GM19328 (cell line): Measurements from ENCODE around the gene MIA2.

Experiments
- ATAC-seq: cut with Tn5 transposase; IDR thresholded peaks from one replicate; pipeline ENCODE4 v1.9.1; 2021; ENCODE audit warnings: mild to moderate bottlenecking, moderate library complexity; ENCODE audit not compliant: unreplicated experiment

MIA2 gene

GRCh38 chr14:39432179-39432618 is 198.5 kb downstream of the MIA2 start, which contains the start of gene FBXO33:
Gene FBXO33, minus strand, starts transcription at chr14:39432433. Its CDS starts 271 bp downstream, at chr14:39432162.
- peak; percentile 85 for ATAC-seq

DNA sequence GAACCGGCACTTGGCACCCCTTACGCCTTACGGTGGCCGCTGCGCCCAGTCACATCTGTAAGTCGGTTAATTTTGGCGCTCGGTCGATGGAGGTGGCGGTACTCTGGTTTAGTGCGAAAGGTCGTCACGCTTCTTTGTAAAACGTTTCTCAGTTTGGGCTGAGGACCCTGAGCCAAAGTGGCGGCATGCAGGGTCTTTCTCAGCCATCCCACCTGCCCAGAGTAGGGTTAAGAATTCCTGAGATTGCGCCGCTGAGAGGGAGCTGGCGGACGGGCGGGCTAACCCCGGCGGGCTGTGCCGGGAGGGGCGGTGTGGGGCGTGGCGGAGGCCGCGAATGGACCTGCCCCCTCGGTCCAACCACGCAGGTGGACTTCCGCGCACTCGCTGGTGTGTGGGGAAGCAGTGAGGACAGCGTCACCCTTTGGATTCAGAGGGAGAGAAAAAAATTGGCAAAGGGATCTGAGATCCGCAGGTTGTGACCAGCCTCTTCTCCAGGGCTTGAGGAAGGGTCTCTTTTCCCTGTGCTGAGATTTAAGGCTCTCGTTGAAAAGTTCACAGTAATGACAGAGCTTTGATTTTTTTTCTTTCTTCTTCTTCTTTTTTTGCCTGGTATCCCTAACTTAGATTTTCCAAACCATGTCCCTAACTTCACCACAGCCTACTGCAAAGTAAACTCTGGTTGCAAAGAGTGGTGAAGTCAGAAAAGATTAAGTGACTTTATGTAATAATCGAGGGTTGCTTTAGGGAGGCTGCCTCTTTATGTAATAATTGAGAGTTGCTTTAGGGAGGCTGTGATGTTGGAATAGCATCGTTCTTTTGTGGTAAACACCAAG is 199.1 kb downstream of the MIA2 start:
- peak; percentile 59 for ATAC-seq

DNA sequence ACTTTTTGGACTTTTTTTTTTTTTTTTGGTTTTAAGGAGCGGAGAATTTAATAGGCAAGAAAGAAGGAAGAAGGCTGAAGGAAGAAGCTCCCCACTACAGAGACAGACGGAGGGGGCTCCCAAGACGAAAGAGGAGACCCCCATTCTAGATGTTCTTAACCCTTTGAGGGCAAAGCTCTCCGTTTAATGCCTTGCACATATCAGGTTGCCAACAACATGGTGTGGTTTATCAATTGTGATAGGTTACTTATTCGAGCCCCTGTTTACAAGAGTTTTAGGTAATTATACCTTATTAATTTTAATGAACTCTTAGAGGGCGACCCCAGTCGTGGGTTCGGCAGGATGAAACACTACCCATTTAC is 199.7 kb downstream of the MIA2 start:
- no peak for ATAC-seq

- ATAC-seq = no peak
Measured at GRCh38 chr14:39434401-39434800, 200.7 kb downstream of the MIA2 start.

DNA sequence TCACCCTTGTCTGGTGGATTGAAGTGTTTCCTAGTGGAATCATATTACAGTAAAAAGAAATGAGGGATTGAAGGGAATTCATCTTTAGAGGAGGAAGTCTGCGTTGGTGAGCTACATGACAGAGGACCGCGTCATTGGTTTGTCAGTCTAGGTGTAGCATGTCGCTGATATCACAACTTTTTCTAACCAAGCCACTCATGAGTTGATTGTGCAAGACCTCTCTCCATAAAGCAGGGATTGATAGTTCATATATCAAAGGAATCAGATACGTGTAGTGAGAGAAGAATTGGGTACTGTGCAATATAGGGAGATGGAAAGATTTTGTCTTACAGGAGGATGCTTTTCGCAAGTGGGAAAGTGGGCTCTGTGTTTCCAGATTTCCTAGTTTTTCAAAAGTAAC is 201.5 kb downstream of the MIA2 start:
- ATAC-seq = no peak
